OCI-M2 (cell line): ENCODE measurements around the gene MMP19.
"Not testable (repeated sequence)": the region's sequence is repeated elsewhere in the genome, so short reads cannot be mapped to it uniquely, and the experiment has no call there.

ENCODE experiments used
- DNase-seq: peaks from one replicate; lab custom pipeline; 2025; ENCODE audit not compliant: unreplicated experiment; lab: John Stamatoyannopoulos, UW

The MMP19 gene

DNA sequence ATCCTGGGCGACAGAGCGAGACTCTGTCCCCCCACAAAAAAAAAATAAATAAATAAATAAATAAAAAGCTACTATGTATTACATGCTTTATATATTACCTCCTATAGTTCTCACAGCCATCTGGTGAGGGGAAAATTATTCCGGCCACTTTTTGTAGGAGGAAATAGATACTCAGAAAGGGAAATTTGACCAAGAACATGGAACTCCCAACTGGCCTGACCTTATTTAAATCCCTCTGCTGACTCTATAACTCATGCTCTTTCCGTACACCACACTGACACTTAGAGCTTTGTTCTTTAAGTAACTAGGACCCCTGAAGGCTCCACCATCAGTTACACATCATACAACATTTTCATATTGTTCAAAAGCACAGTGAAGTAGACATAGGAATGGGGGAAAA is 2.2 kb upstream of the MMP19 start:
- no peak for DNase-seq

DNA sequence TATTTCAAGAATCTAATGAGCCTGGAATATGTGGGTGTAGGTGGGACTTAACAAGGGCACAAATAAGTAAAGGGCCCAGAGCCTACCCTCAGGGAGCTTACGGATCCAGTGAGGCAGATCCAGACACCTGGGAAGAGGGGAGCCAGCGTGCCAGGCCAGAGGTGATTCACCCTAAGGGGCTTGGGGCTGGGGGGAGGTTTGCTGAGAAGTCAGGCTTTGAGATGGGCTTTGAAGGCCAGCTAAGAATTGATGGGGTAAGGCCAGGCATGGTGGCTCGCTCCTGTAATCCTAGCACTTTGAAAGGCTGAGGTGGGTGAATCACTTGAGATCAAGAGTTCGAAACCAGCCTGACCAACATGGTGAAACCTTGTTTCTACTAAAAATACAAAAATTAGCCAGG is 695 bp upstream of the MMP19 start:
- DNase-seq, result no peak

DNA sequence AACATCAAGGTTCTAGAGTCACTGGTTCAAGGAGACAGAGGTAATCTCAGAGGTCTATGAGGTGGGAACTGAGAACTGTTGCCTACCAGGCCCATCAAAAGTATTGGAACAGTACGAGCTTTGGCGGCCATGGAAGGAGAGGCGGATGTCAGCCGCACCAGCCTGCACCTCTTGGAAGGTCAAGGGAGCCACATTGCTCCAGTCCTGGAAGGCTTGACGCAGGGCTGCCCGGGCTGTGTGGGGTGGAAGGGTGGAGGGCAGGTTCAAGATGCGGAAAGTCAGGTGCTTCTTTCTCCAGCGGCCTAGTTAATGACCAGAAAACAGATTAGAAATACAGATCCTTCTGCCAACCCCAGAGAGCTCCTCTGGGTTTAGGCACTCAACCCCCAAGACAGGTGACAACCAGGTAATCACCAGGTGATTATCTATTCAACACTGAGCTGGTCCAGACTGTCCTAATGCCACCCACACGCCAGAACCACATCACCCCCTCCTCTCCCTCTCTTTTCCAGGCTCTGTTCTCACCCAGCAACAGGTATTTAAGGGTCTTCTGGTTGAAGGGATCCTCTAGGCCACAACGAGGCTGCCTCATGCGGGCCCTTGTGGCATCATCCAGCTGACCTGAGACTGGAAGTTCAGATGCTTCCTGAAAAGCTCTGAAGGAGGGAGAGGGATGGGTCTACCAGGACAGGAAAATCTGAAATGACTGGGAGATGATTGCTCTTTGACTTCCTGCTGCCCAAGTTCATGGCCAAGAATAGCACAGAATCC is 2.0 kb downstream of the MMP19 start:
- DNase-seq, result no peak

DNA sequence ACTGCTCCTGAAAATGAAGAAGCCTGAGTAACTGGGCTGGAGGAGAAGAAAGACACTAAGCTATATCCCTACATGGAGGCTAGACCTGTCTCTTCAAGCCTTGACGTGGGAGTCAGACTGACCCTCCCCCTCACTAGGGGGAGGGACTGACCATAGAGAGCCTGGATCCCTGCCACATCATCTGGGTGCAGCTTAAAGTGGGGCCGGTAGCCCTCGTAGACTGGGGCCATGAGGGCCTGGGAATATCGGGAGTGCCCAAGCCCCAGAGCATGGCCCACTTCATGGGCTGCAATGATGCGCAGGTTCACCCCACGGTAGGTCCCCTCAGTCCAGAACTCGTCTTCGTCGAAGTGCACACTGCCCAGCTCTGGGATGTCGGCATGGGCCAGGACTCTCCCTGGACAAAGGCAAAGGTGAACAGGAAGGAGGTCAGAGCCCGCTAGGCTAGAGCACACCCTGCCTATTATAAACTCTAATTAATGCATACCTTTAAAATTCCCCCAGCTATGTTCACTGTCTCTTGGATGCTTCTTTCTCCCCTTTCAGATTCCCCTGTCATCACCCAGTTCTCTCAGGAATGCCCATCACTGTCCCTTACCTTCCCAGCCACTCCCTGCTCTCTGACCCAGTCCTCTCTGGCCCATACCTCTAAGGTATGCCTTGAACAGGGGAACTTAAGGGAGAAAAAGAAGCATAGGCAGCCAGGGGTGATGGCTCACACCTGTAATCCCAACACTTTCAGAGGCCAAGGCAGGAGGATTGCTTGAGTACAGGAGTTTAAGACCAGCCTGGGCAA is 3.2 kb downstream of the MMP19 start:
- DNase-seq, result no peak

- no peak for DNase-seq
Measured at GRCh38 chr12:55838361-55838760, 4.4 kb downstream of the MMP19 start.

DNA sequence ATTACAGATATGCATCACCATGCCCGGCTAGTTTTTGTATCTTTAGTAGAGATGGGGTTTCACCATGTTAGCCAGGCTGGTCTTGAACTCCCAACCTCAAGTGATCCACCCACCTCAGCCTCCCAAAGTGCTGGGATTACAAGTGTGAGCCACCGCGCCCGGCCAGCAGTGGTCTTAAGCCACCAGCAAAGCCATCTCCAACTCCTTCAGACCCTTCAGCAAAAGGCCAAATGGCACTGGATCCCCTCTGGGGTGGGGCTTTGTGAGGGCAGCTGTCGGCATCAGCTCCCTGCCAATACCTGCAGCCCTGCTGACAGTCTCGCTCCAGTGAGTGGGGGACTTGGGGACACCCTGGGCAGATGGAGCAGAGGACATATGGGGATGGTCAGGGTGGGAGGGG is 8.3 kb downstream of the MMP19 start:
- not testable (repeated sequence) for DNase-seq

GRCh38 chr12:55833056-55833455 is 9.7 kb downstream of the MMP19 start:
- no peak for DNase-seq

- DNase-seq, result no peak
Measured at GRCh38 chr12:55831447-55831815, 11.3 kb downstream of the MMP19 start.

- no peak for DNase-seq
Measured at GRCh38 chr12:55830601-55831446, 11.9 kb downstream of the MMP19 start.

DNA sequence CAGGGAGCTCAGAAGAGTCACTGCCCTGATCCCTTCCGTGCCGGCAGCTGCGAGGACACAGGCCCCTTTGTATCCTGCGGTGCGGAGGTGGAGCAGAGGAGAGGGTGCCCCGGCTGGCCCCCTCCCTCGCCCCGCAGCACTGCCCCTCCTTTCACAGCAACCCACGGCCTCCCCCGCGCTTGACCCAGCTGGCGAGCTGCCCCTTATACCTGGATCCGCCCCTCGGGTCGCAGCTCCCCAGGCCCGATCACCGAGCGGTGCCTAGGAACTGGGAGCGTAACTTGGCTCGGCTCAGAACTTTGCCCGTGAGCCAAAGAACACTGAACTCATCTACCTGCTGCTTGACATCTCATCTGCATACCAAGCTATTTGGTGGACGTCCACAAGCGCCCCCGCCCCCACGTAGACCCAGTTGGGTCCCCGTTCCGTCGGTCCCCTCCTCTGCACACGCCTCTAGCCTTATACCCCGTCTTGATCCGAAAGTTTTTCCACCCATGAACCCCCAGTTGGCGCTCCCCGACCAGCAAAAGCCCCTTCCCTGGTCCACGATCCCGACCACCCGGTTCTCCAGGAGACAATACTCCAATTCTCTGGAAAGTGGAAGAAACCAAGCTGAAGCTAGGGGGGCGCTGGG is 12.7 kb downstream of the MMP19 start:
- DNase-seq, result no peak

- no peak for DNase-seq
Measured at GRCh38 chr12:55828357-55828756, 14.4 kb downstream of the MMP19 start.

- DNase-seq, result no peak
Measured at GRCh38 chr12:55827806-55828205, 14.9 kb downstream of the MMP19 start.

DNA sequence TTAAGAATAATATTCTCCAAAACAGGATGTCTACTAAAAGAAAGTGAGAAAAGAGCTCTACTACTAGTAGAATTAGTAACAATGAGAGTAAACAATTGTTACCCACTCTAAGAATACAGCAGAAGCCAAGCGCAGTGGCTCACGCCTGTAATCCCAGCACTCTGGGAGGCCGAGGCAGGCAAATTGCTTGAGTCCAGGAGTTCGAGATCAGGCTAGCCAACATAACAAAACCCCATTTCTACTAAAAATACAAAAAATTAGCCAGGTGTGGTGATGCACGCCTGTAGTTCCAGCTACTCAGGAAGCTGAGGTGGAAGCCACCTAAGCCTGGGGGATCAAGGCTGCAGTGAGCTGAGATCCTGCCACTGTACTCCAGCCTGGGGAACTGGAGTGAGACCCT is 18.0 kb downstream of the MMP19 start:
- DNase-seq, result no peak

DNA sequence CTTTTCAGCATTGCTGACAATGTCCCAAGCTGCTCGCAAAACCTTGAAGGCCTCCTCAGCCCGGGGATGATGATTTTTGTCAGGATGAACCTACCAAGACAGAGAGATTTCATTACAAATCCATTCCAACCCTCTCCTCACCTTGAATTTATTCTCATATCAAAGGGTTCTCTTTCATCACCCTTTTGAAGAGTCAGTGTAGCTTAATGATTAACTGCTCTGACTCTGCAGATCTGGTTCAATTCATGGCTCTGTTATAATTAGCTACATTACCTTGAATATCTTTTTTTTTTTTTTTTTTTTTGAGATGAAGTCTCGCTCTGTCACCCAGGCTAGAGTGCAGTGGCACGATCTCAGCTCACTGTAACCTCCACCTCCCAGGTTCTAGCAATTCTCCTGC is 19.3 kb downstream of the MMP19 start:
- DNase-seq, result no peak

GRCh38 chr12:55822228-55822627 is 20.5 kb downstream of the MMP19 start:
- DNase-seq, result no peak

- no peak for DNase-seq
Measured at GRCh38 chr12:55820679-55821078, 22.1 kb downstream of the MMP19 start.

GRCh38 chr12:55818886-55819285 is 23.9 kb downstream of the MMP19 start:
- no peak for DNase-seq

DNA sequence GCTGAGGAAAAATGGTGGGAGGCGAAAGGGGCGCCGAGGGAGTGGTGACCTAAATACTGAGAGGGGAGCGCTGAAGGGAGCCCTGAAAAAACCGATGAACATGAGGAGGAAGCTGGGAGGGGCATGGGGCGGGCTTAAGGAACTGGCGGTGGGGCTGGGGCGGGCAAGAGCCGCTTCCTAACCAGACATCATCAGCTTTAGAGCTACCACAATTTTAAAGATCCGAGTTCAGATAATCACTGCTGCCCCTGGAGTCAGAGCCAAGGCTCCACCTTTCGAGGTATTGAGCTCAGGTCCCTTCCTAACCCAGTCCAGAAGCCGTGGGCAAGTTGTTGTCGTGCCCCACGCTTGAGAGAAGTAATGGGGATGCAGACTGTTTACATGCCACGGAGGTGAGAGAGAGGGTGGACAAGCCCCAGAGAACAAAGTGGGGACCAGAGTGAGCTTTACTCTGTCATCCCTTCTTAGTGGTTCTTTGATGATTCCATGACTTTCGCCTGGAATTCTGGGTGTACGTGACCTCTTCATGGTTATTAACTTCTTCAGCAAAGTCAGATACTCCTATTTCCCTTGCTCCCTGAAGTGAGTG is 24.5 kb downstream of the MMP19 start:
- no peak for DNase-seq

DNA sequence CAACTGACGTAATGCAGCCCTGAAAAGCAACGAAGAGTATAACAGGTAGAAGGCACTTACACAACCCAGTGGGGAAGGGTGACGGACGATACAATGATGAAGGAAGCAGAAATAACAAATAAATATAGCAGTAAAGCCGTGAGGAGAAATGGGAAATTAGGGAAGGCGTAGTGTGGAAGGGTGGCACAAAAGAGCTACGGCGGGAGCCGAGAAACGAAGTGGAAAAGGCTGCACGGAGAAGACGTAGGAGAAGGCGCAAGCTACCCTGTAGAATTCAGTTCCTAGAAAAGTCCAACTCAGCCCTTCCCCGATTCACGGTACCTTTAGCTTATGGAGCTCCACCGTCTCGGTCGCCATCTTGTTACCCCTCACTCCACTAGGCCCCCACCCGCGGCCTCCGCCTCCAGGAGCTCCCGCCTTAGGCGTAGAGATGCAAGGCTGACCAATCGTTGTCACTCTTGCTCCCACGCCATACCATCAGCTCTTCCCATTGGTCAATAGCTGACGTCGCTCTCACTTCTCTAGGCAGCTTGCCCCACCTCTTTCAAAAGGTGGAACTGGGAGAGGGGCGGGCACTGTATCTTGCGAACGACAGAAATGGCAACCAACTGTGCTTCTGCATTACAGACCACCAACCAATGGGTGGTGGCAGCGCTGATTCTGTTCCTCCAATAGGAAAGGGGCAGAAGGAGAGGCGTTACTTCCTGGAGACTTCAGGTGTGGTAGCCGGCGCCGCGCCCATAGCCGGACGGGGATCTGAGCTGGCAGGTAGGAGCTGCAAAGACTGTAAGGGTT is 25.2 kb downstream of the MMP19 start, which contains the start of the genes ORMDL2 and SARNP:
ORMDL2 (plus strand) TSS at position 697 of the 795 bp plus-strand sequence. CDS start 959 bp downstream, outside the sequence.
SARNP (minus strand) TSS at position 380 of the 795 bp plus-strand sequence; CDS start at position 357, 23 bp downstream.
- DNase-seq, result peak; percentile 87

DNA sequence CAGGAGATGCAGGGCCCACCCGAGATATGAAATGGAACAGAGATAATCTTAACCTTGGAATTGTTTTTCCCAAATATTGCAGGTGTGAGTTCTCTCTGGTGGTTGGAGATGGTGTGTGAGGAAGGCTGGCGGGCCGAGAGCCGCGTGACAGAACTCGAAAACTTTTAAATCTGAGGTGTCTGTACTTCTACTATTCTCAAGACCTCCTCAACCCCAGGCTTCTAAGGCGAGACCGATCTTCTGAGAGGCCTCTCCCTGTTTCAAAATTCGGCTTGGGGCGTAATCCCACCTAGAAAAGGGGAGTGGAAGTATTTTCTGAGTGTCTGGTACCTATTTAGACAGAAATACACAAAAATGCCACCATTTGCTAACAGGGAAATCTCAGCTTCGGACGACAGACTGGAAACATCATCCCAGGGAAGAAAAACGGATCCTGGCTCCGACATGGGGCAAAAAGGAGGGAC is 25.8 kb downstream of the MMP19 start:
- DNase-seq, result no peak
